ENCODE data around the gene ZNG1B. TPM values are rescaled to one million over a fixed set of nuclear protein-coding genes. Genes with fewer than 3 reads are reported as not detected.
A peak's percentile ranks its signal among the peaks of the same experiment; 100 is the strongest.
"Not testable (repeated sequence)": the region's sequence is repeated elsewhere in the genome, so short reads cannot be mapped to it uniquely, and the experiment has no call there.

Gene ZNG1B
- total and polyA plus RNA-seq, 8 donors, result 6.7 to 62.2 (median 23.2) TPM

GRCh38 chr2:113499019-113499885 is 61.8 kb downstream of the ZNG1B start:
- Histone ChIP-seq H3K4me1 (peaks cover 0 to 39% (median 27%) of the 10 kb centered on the region in 4 donors), H3K27me3 (peaks cover 0 to 52% (median 44%) of the 10 kb centered on the region in 3 donors)
- H3K9me3 ChIP-seq; H3K4me3 ChIP-seq; DNase-seq; H3K36me3 ChIP-seq; H3K27ac ChIP-seq; intact Hi-C loops (cut with DNase I; ENCODE audit: low total_unique reads): not testable (repeated sequence)
- 7 to 69% (median 9%) methylated on average over 2 to 59 of the region's 62 CpGs for WGBS, 5 donors

DNA sequence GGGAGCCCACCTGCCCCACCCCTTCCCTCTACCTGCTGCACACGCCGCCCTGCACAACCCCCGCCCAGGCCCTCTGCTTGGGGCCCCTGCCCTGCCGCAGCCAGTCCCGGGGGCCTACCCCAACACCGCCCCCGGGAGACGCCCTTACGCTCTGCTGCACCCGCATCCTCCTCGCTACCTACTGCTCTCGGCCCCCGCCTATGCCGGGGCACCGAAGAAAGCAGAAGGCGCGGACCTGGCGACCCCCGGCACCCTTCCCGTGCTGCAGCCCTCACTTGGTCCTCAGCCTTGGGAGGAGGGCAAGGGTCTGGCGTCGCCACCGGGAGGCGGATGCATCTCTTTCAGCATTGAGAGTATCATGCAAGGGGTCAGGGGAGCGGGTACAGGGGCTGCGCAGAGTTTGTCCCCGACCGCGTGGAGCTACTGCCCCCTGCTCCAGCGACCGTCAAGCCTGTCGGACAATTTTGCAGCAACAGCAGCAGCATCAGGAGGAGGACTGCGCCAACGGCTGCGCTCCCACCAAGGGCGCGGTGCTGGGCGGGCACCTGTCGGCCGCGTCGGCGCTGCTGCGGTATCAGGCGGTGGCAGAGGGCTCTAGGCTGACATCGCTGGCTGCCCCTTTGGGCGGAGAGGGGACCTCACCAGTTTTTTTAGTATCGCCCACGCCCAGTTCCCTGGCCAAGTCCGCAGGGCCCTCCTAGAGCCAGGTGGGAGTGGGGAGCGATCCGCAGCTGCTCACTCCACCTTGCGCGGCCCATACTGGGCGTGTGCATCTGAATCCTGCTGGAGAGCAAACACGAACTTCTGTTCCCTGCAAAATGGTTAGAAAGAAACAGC is 62.6 kb downstream of the ZNG1B start:
- Histone ChIP-seq H3K27me3 (peaks cover 0 to 56% (median 45%) of the 10 kb centered on the region in 3 donors), H3K4me3 (peak overlapping the region in 1 of 4 donors; percentile 13), H3K4me1 (peaks cover 0 to 40% (median 27%) of the 10 kb centered on the region in 4 donors)
- H3K27ac ChIP-seq; H3K9me3 ChIP-seq; intact Hi-C loops (cut with DNase I; ENCODE audit: low total_unique reads); H3K36me3 ChIP-seq: not testable (repeated sequence)
- peak in 1 of 2 donors; percentile 20 for DNase-seq
- WGBS, 5 donors, result 0 to 8% (median 5%) methylated on average over 10 to 50 of the region's 56 CpGs; no CpG with 5 or more reads in 2 of the 5 donors

DNA sequence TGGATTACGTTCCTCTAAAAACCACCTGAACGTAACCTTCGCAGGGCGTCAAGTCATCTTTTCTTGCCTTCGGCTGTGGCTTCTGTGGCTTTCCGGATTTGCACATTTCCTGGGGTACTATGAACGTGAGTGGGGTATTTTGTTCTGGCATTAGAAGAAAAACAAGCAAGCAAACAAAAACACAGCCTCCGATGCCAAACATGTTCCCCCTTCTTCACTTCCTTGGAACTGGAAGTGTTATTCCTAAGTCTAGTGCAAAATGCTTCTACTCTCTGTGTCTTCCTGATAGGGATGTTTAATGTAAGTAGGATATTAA is 63.2 kb downstream of the ZNG1B start:
- H3K36me3 ChIP-seq; intact Hi-C loops (cut with DNase I; ENCODE audit: low total_unique reads); DNase-seq; H3K27ac ChIP-seq; H3K9me3 ChIP-seq: not testable (repeated sequence)
- Histone ChIP-seq H3K4me1 (peaks cover 0 to 40% (median 27%) of the 10 kb centered on the region in 4 donors), H3K4me3 (peak overlapping the region in 1 of 4 donors; percentile 13), H3K27me3 (peaks cover 0 to 62% (median 45%) of the 10 kb centered on the region in 3 donors)
- WGBS, 5 donors, result 14 to 40% (median 18%) methylated on average over 2 to 8 of the region's 8 CpGs; no CpG with 5 or more reads in 1 of the 5 donors

GRCh38 chr2:113502216-113503093 is 65.0 kb downstream of the ZNG1B start:
- peak overlapping the region in 3 of 4 donors; percentile 46 to 73 (median 47) for H3K4me3 ChIP-seq
- 2 to 6% (median 4%) methylated on average over 22 to 72 of the region's 73 CpGs; no CpG with 5 or more reads in 1 of the 5 donors for WGBS, 5 donors
- H3K36me3 ChIP-seq; H3K27ac ChIP-seq; intact Hi-C loops (cut with DNase I; ENCODE audit: low total_unique reads); H3K9me3 ChIP-seq: not testable (repeated sequence)
- peak in 1 of 2 donors; percentile 26 for DNase-seq
- H3K27me3 ChIP-seq, result peaks cover 0 to 68% (median 45%) of the 10 kb centered on the region in 3 donors
- peaks cover 0 to 40% (median 27%) of the 10 kb centered on the region in 4 donors for H3K4me1 ChIP-seq

- H3K27ac ChIP-seq; intact Hi-C loops (cut with DNase I; ENCODE audit: low total_unique reads); H3K36me3 ChIP-seq; H3K9me3 ChIP-seq: not testable (repeated sequence)
- peak overlapping the region in 3 of 4 donors; percentile 46 to 73 (median 47) for H3K4me3 ChIP-seq
- WGBS, 5 donors, result 2 to 3% (median 2%) methylated on average over 11 to 114 of the region's 116 CpGs; no CpG with 5 or more reads in 1 of the 5 donors
- peaks cover 0 to 40% (median 27%) of the 10 kb centered on the region in 4 donors for H3K4me1 ChIP-seq
- peaks cover 0 to 77% (median 52%) of the 10 kb centered on the region in 3 donors for H3K27me3 ChIP-seq
- peak in 1 of 2 donors; percentile 65 for DNase-seq
These were observed 65.9 kb downstream of the ZNG1B start for GRCh38 chr2:113503094-113504042.

GRCh38 chr2:113504081-113504480 is 66.6 kb downstream of the ZNG1B start:
- H3K27ac ChIP-seq; H3K36me3 ChIP-seq; H3K9me3 ChIP-seq; intact Hi-C loops (cut with DNase I; ENCODE audit: low total_unique reads): not testable (repeated sequence)
- WGBS, 5 donors, result 7 to 14% (median 12%) methylated on average over 9 to 21 of the region's 23 CpGs; no CpG with 5 or more reads in 1 of the 5 donors
- peaks cover 0 to 79% (median 50%) of the 10 kb centered on the region in 3 donors for H3K27me3 ChIP-seq
- peak in 1 of 2 donors; percentile 13 for DNase-seq
- H3K4me1 ChIP-seq, result peaks cover 0 to 38% (median 27%) of the 10 kb centered on the region in 4 donors
- peak overlapping the region in 2 of 4 donors; percentile 46 to 73 for H3K4me3 ChIP-seq

DNA sequence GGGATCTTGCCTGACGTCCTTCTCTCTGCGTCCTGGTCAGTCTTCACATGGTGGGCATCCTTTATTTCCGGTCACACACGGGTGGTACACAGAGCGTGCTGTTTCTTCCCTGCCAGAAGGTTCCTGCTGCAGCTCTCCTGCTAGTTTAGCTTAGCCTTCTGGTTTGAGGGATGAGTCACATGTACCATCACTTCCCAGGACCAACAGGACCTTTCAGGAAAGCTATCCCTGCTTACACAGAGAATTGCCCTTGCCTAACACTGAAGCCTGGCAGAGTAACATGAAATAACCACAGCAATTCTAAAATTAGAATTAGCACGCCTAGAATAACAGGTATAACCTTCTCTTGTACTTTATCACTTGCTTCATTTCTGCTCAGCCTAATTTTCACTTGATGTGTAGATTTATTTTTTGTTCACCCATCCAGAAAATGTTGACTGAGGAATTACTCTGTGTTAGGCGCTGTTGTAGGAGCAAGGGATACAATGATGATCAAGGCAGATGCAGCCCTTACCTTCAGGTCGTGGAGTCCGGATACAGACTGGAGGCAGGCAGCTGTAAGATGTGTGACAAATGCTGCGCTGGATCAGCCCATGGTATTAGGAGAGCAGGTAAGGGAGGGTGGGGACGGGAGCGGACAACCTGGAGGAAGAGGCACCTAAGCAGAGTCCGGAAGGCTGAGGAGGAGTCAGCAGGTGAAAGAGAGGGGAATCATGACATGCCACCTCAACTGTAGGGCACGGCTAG is 70.1 kb downstream of the ZNG1B start:
- H3K27ac ChIP-seq; H3K36me3 ChIP-seq; H3K9me3 ChIP-seq; H3K4me3 ChIP-seq; DNase-seq; intact Hi-C loops (cut with DNase I; ENCODE audit: low total_unique reads): not testable (repeated sequence)
- H3K27me3 ChIP-seq, result peaks cover 0 to 58% (median 25%) of the 10 kb centered on the region in 3 donors
- H3K4me1 ChIP-seq, result peaks cover 0 to 18% (median 15%) of the 10 kb centered on the region in 4 donors
- 21 to 28% (median 27%) methylated on average over 8 to 13 of the region's 14 CpGs for WGBS, 5 donors

- H3K36me3 ChIP-seq; H3K4me3 ChIP-seq; DNase-seq; H3K9me3 ChIP-seq; H3K27ac ChIP-seq; intact Hi-C loops (cut with DNase I; ENCODE audit: low total_unique reads): not testable (repeated sequence)
- Histone ChIP-seq H3K27me3 (peaks cover 0 to 52% (median 19%) of the 10 kb centered on the region in 3 donors), H3K4me1 (peaks cover 0 to 12% (median 9%) of the 10 kb centered on the region in 4 donors)
- WGBS, 5 donors, result 37 to 48% (median 37%) methylated on average over 9 to 11 of the region's 11 CpGs
These were observed 70.7 kb downstream of the ZNG1B start for GRCh38 chr2:113508187-113508586.

DNA sequence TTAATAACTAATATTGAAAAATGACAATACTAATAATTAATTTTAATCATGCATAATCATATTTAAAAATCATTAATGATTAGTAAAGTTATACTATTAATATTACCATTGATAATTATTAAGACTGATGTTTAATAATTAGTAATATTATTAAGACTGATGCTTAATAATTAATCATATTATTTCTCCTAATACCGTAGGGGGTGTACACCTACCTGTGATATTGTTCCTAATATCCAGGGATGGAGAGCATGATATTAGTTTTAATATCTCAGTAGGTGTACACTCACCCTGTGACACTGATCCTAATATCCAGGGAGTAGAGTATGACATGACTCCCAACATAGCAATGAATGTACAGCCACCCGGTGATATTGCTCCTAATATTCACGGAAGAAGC is 73.4 kb downstream of the ZNG1B start:
- DNase-seq; intact Hi-C loops (cut with DNase I; ENCODE audit: low total_unique reads); H3K4me1 ChIP-seq; H3K4me3 ChIP-seq; H3K27ac ChIP-seq; H3K36me3 ChIP-seq; H3K9me3 ChIP-seq: not testable (repeated sequence)
- 58 to 100% (median 90%) methylated on average over 1 to 2 of the region's 3 CpGs; no CpG with 5 or more reads in 1 of the 5 donors for WGBS, 5 donors
- peaks cover 0 to 31% (median 6%) of the 10 kb centered on the region in 3 donors for H3K27me3 ChIP-seq
